ENCODE results near the gene TLR5. TPM values are rescaled to one million over a fixed set of nuclear protein-coding genes. Genes with fewer than 3 reads are reported as not detected.

Gene TLR5
- polyA plus RNA-seq, 1 experiment, result 0.02 TPM

DNA sequence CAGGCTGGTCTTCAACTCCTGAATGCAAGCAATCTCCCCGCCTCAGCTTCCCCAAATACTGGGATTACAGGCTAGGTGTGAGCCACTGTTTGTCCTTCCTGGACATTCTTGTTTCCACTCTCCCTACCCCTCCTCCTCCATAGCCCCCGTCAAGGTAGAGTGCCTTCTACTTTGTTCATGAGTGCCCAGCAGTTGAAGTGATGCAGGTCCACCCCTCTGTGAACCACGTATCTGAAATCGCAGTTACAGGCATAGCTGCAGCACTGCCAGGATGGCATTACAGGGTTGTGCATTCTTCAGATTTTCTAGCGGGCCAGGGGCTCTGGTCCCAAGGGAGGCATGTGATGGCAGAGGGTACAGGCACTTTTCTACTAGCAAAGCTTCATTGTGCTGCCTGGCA lies 7.4 kb upstream of the TLR5 start:
- H3K4me3 ChIP-seq (ENCODE audit: low read depth, low read length), result no peak overlapping the region
- no peak for DNase-seq (ENCODE audit: low read depth)
- POLR2A ChIA-PET, result interaction anchor here (0.6 kb wide), 1 partner anchor 17 kb away, joined by 3 read pairs; no protein-coding TSS in a partner anchor
- peaks cover 2% of the 10 kb centered on the region for H3K27me3 ChIP-seq (ENCODE audit: control insufficient read depth, insufficient read depth, low read length)
- CTCF ChIA-PET, result interaction anchor here (0.5 to 4.5 kb wide), 4 partner anchors 17 to 485 kb away, joined by 3 to 14 read pairs (median 4); no protein-coding TSS in a partner anchor
- TF ChIP-seq, protein P1, sequence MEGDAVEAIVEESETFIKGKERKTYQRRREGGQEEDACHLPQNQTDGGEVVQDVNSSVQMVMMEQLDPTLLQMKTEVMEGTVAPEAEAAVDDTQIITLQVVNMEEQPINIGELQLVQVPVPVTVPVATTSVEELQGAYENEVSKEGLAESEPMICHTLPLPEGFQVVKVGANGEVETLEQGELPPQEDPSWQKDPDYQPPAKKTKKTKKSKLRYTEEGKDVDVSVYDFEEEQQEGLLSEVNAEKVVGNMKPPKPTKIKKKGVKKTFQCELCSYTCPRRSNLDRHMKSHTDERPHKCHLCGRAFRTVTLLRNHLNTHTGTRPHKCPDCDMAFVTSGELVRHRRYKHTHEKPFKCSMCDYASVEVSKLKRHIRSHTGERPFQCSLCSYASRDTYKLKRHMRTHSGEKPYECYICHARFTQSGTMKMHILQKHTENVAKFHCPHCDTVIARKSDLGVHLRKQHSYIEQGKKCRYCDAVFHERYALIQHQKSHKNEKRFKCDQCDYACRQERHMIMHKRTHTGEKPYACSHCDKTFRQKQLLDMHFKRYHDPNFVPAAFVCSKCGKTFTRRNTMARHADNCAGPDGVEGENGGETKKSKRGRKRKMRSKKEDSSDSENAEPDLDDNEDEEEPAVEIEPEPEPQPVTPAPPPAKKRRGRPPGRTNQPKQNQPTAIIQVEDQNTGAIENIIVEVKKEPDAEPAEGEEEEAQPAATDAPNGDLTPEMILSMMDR (IDR thresholded peaks at IDR 0.05; ENCODE audit: insufficient read depth, low read depth, low read length), result no peak
- no peaks in the 10 kb centered on the region for H3K36me3 ChIP-seq (ENCODE audit: control insufficient read depth, insufficient read depth, low read length)

DNA sequence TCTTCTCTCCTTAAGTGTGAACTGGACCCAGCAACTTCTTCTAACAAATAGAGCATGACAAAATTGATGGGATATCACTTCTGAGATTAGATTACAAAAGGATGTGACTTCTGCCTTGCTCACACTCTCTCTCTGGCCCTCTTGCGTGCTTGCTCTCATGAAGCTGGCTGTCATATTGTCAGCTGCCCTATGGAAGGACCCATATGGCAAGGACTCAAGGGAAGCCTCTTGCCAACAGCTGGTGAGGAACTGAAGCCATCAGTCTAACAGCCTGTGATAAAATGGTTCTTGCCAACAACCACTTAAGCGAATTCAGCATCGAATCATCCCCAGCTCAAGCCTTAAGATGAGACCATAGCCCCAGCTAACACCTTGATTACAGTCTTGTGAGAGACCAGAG lies 4.8 kb upstream of the TLR5 start:
- no peak overlapping the region for H3K4me3 ChIP-seq (ENCODE audit: low read depth, low read length)
- peaks cover 2% of the 10 kb centered on the region for H3K27me3 ChIP-seq (ENCODE audit: control insufficient read depth, insufficient read depth, low read length)
- no peaks in the 10 kb centered on the region for H3K36me3 ChIP-seq (ENCODE audit: control insufficient read depth, insufficient read depth, low read length)
- POLR2A ChIA-PET, result no interaction called here
- DNase-seq (ENCODE audit: low read depth), result no peak
- CTCF ChIA-PET, result interaction anchor here (1.5 to 4.5 kb wide), 3 partner anchors 12 to 323 kb away, joined by 3 to 14 read pairs (median 4); no protein-coding TSS in a partner anchor
- TF ChIP-seq, protein P1 (IDR thresholded peaks at IDR 0.05; ENCODE audit: insufficient read depth, low read depth, low read length), result no peak

DNA sequence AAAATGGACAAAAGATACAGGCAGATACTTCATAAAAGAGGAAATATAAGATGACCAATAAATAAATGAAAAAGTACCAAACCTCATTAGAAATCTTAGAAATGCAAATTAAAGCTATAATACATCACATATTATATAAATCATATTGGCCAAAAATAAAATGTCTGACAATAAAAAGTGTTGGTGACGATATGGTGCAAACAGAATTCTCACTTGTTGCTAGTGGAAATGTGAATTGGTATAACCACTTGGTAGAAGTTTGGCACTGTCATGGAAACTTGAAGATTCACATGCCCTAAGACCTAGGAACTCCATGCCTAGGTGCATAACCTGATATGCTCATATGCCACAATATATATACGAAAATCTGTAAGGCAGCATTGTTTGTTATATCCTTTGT lies 4.4 kb upstream of the TLR5 start:
- POLR2A ChIA-PET, result no interaction called here
- CTCF ChIA-PET, result interaction anchor here (1.5 to 4.5 kb wide), 3 partner anchors 12 to 324 kb away, joined by 3 to 14 read pairs (median 4); no protein-coding TSS in a partner anchor
- Histone ChIP-seq H3K4me3 (ENCODE audit: low read depth, low read length) (no peak overlapping the region), H3K27me3 (ENCODE audit: control insufficient read depth, insufficient read depth, low read length) (peaks cover 2% of the 10 kb centered on the region), H3K36me3 (ENCODE audit: control insufficient read depth, insufficient read depth, low read length) (no peaks in the 10 kb centered on the region)
- TF ChIP-seq, protein P1 (IDR thresholded peaks at IDR 0.05; ENCODE audit: insufficient read depth, low read depth, low read length), result no peak
- DNase-seq (ENCODE audit: low read depth), result no peak

DNA sequence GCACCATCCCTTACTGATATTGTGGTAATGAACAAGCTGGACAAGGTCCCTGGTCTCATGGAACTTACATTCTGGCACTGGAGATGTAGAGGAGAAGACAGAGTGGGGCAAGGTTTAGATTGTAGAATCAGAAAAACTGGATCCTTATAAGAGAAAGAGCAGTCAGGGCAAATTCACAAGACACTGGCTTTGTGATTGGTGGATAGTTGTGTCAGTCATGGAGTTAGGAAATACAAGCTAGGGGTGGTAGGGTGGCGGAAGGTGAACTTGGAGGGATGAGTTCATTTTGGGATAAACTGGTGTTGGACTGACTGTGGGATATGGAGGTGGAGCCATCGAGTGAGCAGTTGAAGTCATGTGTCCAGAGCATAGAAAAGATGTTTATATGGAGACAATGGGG lies 3.7 kb upstream of the TLR5 start:
- H3K4me3 ChIP-seq (ENCODE audit: low read depth, low read length), result no peak overlapping the region
- H3K27me3 ChIP-seq (ENCODE audit: control insufficient read depth, insufficient read depth, low read length), result peaks cover 2% of the 10 kb centered on the region
- TF ChIP-seq, protein P1 (IDR thresholded peaks at IDR 0.05; ENCODE audit: insufficient read depth, low read depth, low read length), result no peak
- no peaks in the 10 kb centered on the region for H3K36me3 ChIP-seq (ENCODE audit: control insufficient read depth, insufficient read depth, low read length)
- ChIA-PET CTCF (interaction anchor here (1.5 to 4.5 kb wide), 3 partner anchors 11 to 325 kb away, joined by 3 to 14 read pairs (median 4); no protein-coding TSS in a partner anchor), POLR2A (no interaction called here)
- DNase-seq (ENCODE audit: low read depth), result no peak

DNA sequence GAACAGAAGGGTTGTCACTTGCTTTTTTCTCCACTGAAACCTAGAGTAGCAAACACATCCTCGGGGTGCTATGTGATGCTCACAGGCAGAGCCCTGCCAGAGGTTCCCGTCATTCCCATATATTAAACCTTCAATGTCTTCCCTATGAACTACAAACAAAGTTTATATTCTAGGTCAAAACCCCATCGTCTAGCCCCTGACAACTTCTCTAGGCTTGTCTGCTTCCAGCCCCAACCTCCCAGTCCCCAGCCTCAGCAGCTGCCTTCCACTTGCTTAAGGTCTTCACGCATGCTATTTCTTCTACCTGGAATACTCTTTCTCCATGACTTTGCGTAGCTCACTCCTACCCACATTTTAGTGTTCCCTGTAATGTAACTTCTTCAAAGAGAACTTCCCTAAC lies 1.9 kb upstream of the TLR5 start:
- ChIA-PET CTCF (interaction anchor here (0.6 to 3.1 kb wide), 3 partner anchors 11 to 63 kb away, joined by 4 to 17 read pairs (median 11); no protein-coding TSS in a partner anchor), POLR2A (no interaction called here)
- DNase-seq (ENCODE audit: low read depth), result no peak
- TF ChIP-seq, protein P1 (IDR thresholded peaks at IDR 0.05; ENCODE audit: insufficient read depth, low read depth, low read length), result no peak
- H3K4me3 ChIP-seq (ENCODE audit: low read depth, low read length), result no peak overlapping the region
- no peaks in the 10 kb centered on the region for H3K36me3 ChIP-seq (ENCODE audit: control insufficient read depth, insufficient read depth, low read length)
- H3K27me3 ChIP-seq (ENCODE audit: control insufficient read depth, insufficient read depth, low read length), result peaks cover 2% of the 10 kb centered on the region
